H9 (cell line): ENCODE data around the gene ZCCHC4. TPM values are rescaled to one million over a fixed set of nuclear protein-coding genes. Genes with fewer than 3 reads are reported as not detected.

Source experiments
- DNase-seq: peaks from one replicate; pipeline ENCODE4 v3.0.0-alpha.2; 2017
- H2AFZ ChIP-seq: one replicate; pipeline ENCODE4 v1.6.1; 2013; ENCODE audit warnings: mild to moderate bottlenecking, low read length, control low read depth, moderate library complexity
- H2AK5ac ChIP-seq: 2 replicates; pipeline ENCODE4 v1.6.1; 2013; ENCODE audit warnings: low read length, control low read depth, mixed read lengths; ENCODE audit not compliant: insufficient read length
- H2BK120ac ChIP-seq: one replicate; pipeline ENCODE4 v1.6.1; 2013; ENCODE audit warnings: low read depth, mild to moderate bottlenecking, low read length, control low read depth, inconsistent platforms; ENCODE audit not compliant: poor library complexity, severe bottlenecking
- H2BK12ac ChIP-seq: 2 replicates; pipeline ENCODE4 v1.6.1; 2013; ENCODE audit warnings: low read length, control low read depth, mixed read lengths, low read depth; ENCODE audit not compliant: insufficient read length
- H2BK15ac ChIP-seq: 2 replicates; pipeline ENCODE4 v1.6.1; 2013; ENCODE audit warnings: low read depth, low read length, control low read depth
- H2BK20ac ChIP-seq: one replicate; pipeline ENCODE4 v1.6.1; 2013; ENCODE audit warnings: low read depth, mild to moderate bottlenecking, low read length, control low read depth, inconsistent platforms; ENCODE audit not compliant: poor library complexity, severe bottlenecking
- H2BK5ac ChIP-seq: 2 replicates; pipeline ENCODE4 v1.6.1; 2013; ENCODE audit warnings: low read length, control low read depth, mixed read lengths; ENCODE audit not compliant: insufficient read length
- H3K14ac ChIP-seq: 2 replicates; pipeline ENCODE4 v1.6.1; 2013; ENCODE audit warnings: low read length, control low read depth; ENCODE audit not compliant: insufficient read depth
- H3K18ac ChIP-seq: 2 replicates; pipeline ENCODE4 v1.6.1; 2013; ENCODE audit warnings: low read depth, mild to moderate bottlenecking, mixed read lengths, low read length, control low read depth; ENCODE audit not compliant: insufficient read length
- H3K23ac ChIP-seq: 2 replicates; pipeline ENCODE4 v1.6.1; 2013; ENCODE audit warnings: low read length, control low read depth, mixed read lengths, low read depth; ENCODE audit not compliant: insufficient read length
- H3K23me2 ChIP-seq: 2 replicates; pipeline ENCODE4 v1.6.1; 2013; ENCODE audit warnings: low read depth, mild to moderate bottlenecking, mixed read lengths, low read length, control low read depth; ENCODE audit not compliant: insufficient read length, poor library complexity, severe bottlenecking
- H3K27ac ChIP-seq: 2 replicates; pipeline ENCODE4 v1.5.1; 2013; ENCODE audit warnings: low read length, control low read depth, mixed read lengths, low read depth; ENCODE audit not compliant: insufficient read length
- H3K27me3 ChIP-seq: 2 replicates; pipeline ENCODE4 v1.6.1; 2013; ENCODE audit warnings: low read length, control low read depth, inconsistent platforms; ENCODE audit not compliant: insufficient read depth
- H3K4ac ChIP-seq: 2 replicates; pipeline ENCODE4 v1.6.1; 2013; ENCODE audit warnings: low read depth, mild to moderate bottlenecking, control low read depth, inconsistent platforms, low read length, moderate library complexity
- H3K4me1 ChIP-seq: 2 replicates; pipeline ENCODE4 v1.6.1; 2013; ENCODE audit warnings: low read length, control low read depth, inconsistent platforms; ENCODE audit not compliant: insufficient read depth
- H3K4me2 ChIP-seq: 2 replicates; pipeline ENCODE4 v1.6.1; 2013; ENCODE audit warnings: low read length, control low read depth, mixed read lengths; ENCODE audit not compliant: insufficient read length, insufficient read depth
- H3K56ac ChIP-seq: 2 replicates; pipeline ENCODE4 v1.6.1; 2013; ENCODE audit warnings: low read depth, mild to moderate bottlenecking, mixed read lengths, low read length, control low read depth; ENCODE audit not compliant: insufficient read length
- H3K79me1 ChIP-seq: 2 replicates; pipeline ENCODE4 v1.6.1; 2013; ENCODE audit warnings: low read depth, mild to moderate bottlenecking, moderate library complexity, low read length, control low read depth, inconsistent platforms; ENCODE audit not compliant: insufficient read depth, poor library complexity, severe bottlenecking
- H3K79me2 ChIP-seq: 2 replicates; pipeline ENCODE4 v1.6.1; 2013; ENCODE audit warnings: low read length, control low read depth, inconsistent platforms; ENCODE audit not compliant: insufficient read depth
- H3K9ac ChIP-seq: 2 replicates; pipeline ENCODE4 v1.6.1; 2013; ENCODE audit warnings: low read length, control low read depth, mixed read lengths; ENCODE audit not compliant: insufficient read length; ENCODE audit errors: extremely low read depth
- H3K9me3 ChIP-seq: one replicate; pipeline ENCODE4 v1.6.1; 2013; ENCODE audit warnings: low read depth, low read length, inconsistent platforms; ENCODE audit not compliant: control insufficient read depth
- H3T11ph ChIP-seq: one replicate; pipeline ENCODE4 v1.6.1; 2013; ENCODE audit warnings: mild to moderate bottlenecking, low read length, control low read depth, inconsistent platforms
- H4K20me1 ChIP-seq: one replicate; pipeline ENCODE4 v1.6.1; 2013; ENCODE audit not compliant: control insufficient read depth, insufficient read length, insufficient read depth
- H4K5ac ChIP-seq: 2 replicates; pipeline ENCODE4 v1.6.1; 2013; ENCODE audit warnings: low read depth, mild to moderate bottlenecking, mixed read lengths, low read length, control low read depth; ENCODE audit not compliant: insufficient read length
- H4K8ac ChIP-seq: replicated peaks from 2 replicates; pipeline ENCODE4 v1.6.1; 2013; ENCODE audit warnings: low read length, control low read depth, mixed read lengths, low read depth; ENCODE audit not compliant: insufficient read length
- H4K91ac ChIP-seq: 2 replicates; pipeline ENCODE4 v1.6.1; 2013; ENCODE audit warnings: low read depth, mild to moderate bottlenecking, moderate library complexity, mixed read lengths, low read length, control low read depth; ENCODE audit not compliant: insufficient read length
- H3K27ac Mint-ChIP-seq, 3 experiments: 2 replicates in 2 of 3; 3 replicates in 1 of 3; pipeline ENCODE4 v1.8.0; 2020 to 2021; ENCODE audit warnings: mixed read lengths in 3 of 3, mild to moderate bottlenecking in 1 of 3, moderate library complexity in 1 of 3
- H3K27me3 Mint-ChIP-seq: 2 replicates; pipeline ENCODE4 v1.8.0; 2021; ENCODE audit warnings: low read depth, mild to moderate bottlenecking, moderate library complexity, mixed read lengths
- H3K36me3 Mint-ChIP-seq, 3 experiments: 2 replicates in 2 of 3; 3 replicates in 1 of 3; pipeline ENCODE4 v1.8.0; 2020 to 2021; ENCODE audit warnings: low read depth in 3 of 3, mixed read lengths in 3 of 3; ENCODE audit not compliant: insufficient read depth in 1 of 3
- H3K4me1 Mint-ChIP-seq, 2 experiments: 2 replicates each; pipeline ENCODE4 v1.8.0; 2020; ENCODE audit warnings: mixed read lengths in 2 of 2
- H3K4me3 Mint-ChIP-seq, 2 experiments: 2 replicates in 1 of 2; 3 replicates in 1 of 2; pipeline ENCODE4 v1.8.0; 2020 to 2021; ENCODE audit warnings: mild to moderate bottlenecking in 2 of 2, mixed read lengths in 2 of 2, moderate library complexity in 1 of 2
- H3K9me3 Mint-ChIP-seq, 2 experiments: 2 replicates in 1 of 2; 3 replicates in 1 of 2; pipeline ENCODE4 v1.8.0; 2020; ENCODE audit warnings: mild to moderate bottlenecking in 2 of 2, mixed read lengths in 2 of 2, moderate library complexity in 1 of 2
- WGBS: extraction: QIAGEN DNeasy Blood & Tissue Kit; methylation state at CpG from one replicate; pipeline ENCODE4 v1.1.7; 2013; ENCODE audit warnings: missing lambda C conversion rate, low lambda C conversion rate, mixed read lengths; ENCODE audit not compliant: insufficient read length; ENCODE audit errors: extremely low coverage; 5-methylcytosine and 5-hydroxymethylcytosine counted together
- total RNA-seq: library from RNA; stranded (reverse); gene quantifications from 2 replicates; pipeline ENCODE4 v1.2.1, GENCODE V29; 2021
- TF ChIP-seq, protein P1 (sequence below): fragments of 200-600 bp; sonication (generic); conservative IDR thresholded peaks from 3 replicates; pipeline ENCODE4 v1.8.0; 2021; ENCODE audit warnings: antibody characterized with exemption, mild to moderate bottlenecking

The ZCCHC4 gene
- total RNA-seq, 1 experiment from 2014 or later, result 6.8 TPM

DNA sequence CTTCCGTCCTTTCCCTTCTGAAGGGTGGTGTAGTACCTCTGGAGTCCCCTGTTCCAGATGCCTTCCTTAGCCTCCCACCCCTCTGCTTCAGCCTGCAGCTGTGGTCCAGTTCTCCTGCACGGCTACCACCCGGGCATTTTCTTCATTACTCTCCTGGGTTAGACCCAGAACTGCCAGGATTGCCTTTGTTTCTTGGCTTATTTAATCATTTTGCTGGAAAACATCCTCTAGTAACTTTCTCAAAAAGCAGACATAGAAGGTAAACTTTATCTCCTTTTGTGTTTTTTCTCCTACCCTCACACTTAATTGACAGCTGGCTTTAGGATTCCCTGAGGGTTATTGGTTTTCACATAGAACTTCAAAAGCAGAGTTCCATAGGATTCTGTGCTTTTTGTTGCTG lies 84.7 kb downstream of the ZCCHC4 start:
- Histone ChIP-seq H3K14ac (no peak overlapping the region), H3K4ac (no peak overlapping the region), H3K18ac (no peak overlapping the region), H3K56ac (no peak overlapping the region), H3T11ph (no peak overlapping the region), H3K27me3 (no peaks in the 10 kb centered on the region), H3K4me1 (no peaks in the 10 kb centered on the region), H3K79me1 (no peaks in the 10 kb centered on the region), H3K23me2 (no peaks in the 10 kb centered on the region), H2AK5ac (no peak overlapping the region), H2AFZ (no peak overlapping the region), H2BK15ac (no peak overlapping the region), H2BK12ac (no peak overlapping the region), H2BK5ac (no peak overlapping the region), H2BK120ac (no peak overlapping the region), H3K23ac (no peak overlapping the region), H3K27ac (no peak overlapping the region), H4K20me1 (no peaks in the 10 kb centered on the region), H3K79me2 (no peaks in the 10 kb centered on the region), H4K91ac (no peak overlapping the region), H2BK20ac (no peak overlapping the region), H3K9me3 (no peaks in the 10 kb centered on the region), H3K4me2 (no peak overlapping the region), H4K5ac (no peak overlapping the region), H4K8ac (no peak overlapping the region), H3K9ac (no peak overlapping the region)
- Mint-ChIP-seq H3K9me3 (no peaks in the 10 kb centered on the region), H3K4me1 (no peaks in the 10 kb centered on the region), H3K36me3 (peaks cover 33 to 85% (median 59%) of the 10 kb centered on the region in 3 experiments; a peak in 6 of 7 replicates), H3K27me3 (no peaks in the 10 kb centered on the region), H3K4me3 (no peak overlapping the region), H3K27ac (no peak overlapping the region)
- no peak for DNase-seq
- WGBS, result no CpG with 5 or more reads among the region's 3 CpGs
- TF ChIP-seq, protein P1, sequence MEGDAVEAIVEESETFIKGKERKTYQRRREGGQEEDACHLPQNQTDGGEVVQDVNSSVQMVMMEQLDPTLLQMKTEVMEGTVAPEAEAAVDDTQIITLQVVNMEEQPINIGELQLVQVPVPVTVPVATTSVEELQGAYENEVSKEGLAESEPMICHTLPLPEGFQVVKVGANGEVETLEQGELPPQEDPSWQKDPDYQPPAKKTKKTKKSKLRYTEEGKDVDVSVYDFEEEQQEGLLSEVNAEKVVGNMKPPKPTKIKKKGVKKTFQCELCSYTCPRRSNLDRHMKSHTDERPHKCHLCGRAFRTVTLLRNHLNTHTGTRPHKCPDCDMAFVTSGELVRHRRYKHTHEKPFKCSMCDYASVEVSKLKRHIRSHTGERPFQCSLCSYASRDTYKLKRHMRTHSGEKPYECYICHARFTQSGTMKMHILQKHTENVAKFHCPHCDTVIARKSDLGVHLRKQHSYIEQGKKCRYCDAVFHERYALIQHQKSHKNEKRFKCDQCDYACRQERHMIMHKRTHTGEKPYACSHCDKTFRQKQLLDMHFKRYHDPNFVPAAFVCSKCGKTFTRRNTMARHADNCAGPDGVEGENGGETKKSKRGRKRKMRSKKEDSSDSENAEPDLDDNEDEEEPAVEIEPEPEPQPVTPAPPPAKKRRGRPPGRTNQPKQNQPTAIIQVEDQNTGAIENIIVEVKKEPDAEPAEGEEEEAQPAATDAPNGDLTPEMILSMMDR, result no peak
